NCI-H2107 treated with DMSO at 0.1 percent for 48 hours (cell line): ENCODE measurements around the gene CCSER1.
"Not testable (repeated sequence)": the region's sequence is repeated elsewhere in the genome, so short reads cannot be mapped to it uniquely, and the experiment has no call there.

Experiments
- DNase-seq: peaks from one replicate; lab custom pipeline; 2025; ENCODE audit not compliant: unreplicated experiment; lab: John Stamatoyannopoulos, UW

CCSER1 gene

DNA sequence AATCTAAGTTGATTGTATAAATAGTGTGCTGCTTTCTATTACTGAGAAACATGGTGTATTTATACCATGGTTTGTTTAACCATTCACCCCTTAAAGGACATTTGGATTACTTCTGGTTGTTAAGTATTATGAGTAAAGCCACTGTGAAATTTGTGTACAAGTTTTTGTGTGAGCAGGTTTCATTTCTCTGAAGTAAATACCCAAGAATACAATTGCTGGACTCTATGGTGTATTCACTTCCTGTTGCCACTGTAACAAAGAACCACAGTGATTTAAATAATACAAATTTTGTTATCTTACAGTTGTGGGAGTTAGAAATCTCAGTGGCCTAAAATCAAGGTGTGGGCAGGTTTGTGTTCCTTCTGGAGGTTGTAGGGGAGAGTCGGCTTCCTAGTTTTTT is 869.6 kb downstream of the CCSER1 start:
- DNase-seq: no peak

GRCh38 chr4:91015861-91016260 is 888.7 kb downstream of the CCSER1 start:
- no peak for DNase-seq

- DNase-seq: no peak
Observed at GRCh38 chr4:91019513-91019912, 892.3 kb downstream of the CCSER1 start.

GRCh38 chr4:91025241-91026148 is 898.3 kb downstream of the CCSER1 start:
- no peak for DNase-seq

GRCh38 chr4:91028228-91028627 is 901.0 kb downstream of the CCSER1 start:
- DNase-seq: no peak

- no peak for DNase-seq
Observed at GRCh38 chr4:91031761-91032160, 904.6 kb downstream of the CCSER1 start.

DNA sequence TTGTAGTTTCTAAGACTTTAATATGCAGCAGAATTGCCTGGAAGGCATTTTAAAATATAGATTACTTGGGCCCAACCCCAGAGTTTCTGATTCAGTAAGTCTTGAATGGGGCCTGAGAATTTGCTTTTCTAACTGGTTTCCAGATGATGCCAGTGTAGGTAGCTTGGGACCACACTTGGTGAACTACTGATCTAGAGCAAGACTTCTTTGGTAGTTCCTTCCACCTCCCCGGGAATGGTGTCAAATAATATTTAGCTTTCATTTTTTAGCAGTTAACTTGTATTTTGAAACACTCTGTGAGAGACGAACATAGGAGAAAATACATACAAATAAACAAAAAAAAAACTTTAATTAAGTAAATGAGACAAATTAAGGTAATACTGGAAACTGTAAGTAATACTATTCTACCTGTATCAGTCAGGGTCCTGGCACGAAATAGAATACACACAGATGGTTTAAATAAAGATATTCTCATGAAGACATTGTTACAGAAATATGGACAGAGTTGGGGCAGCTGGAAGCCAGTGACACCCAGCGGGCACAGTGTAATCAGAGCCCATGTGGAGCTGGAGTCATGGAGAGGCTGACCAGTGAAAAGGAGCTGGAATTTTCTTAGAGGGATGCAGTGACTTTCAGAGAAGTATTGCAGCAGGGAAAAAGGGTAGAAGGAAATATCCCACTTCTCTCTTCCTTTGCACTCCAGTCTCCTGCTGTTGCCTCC is 905.7 kb downstream of the CCSER1 start:
- no peak for DNase-seq

DNA sequence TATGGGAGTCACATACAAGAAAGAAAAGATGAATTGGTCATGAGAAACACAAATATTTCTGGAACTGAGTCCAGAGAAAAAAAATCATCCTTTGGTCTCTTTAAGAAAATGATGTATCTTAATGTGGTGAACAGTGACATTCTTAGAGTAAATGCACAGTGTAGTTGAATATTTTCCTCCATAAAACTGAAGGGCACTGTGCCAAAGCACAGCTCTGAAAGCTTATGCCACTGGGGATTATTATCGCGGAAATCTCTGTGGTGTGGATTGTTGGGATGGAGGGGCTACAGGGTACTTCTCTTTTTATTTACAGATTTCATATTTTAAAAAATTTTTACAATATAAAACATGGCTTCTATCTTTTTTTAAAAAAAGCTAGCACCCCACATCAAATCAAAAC is 908.1 kb downstream of the CCSER1 start:
- DNase-seq: no peak

DNA sequence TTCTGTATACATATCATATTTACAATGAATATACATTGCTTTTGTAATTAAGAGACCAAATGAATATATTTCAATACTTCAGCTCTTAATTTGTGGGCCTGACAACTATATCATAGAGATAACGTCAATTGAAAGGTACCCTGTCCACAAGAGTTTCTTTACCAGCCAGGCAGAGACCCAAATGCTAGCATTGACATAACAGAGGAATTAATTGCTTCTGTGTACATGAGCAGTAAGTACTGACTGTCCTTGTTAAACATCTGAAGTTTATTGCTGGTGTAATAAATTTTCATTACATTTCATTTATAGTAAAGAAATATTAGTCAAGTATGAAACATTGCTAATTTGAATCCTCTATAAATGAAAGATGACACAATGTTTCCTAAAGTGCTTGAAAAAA is 910.8 kb downstream of the CCSER1 start:
- DNase-seq: no peak

DNA sequence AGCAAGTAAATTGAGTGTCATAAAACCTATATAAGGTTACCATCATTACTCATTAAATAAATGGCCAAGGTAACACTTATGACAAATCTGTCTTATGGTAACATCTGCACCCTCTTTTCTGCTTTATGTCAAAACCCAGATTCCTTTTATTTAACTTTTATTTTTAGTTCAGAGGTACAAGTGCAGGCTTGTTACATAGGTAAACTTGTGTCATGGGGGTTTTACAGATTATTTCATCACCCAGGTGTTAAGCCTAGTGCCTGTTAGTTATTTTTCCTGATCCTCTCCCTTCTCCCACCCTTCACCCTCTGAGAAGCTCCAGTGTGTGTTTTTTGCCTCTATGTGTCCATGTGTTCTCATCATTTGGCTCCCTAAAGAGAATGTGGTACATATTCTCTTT is 930.7 kb downstream of the CCSER1 start:
- no peak for DNase-seq

DNA sequence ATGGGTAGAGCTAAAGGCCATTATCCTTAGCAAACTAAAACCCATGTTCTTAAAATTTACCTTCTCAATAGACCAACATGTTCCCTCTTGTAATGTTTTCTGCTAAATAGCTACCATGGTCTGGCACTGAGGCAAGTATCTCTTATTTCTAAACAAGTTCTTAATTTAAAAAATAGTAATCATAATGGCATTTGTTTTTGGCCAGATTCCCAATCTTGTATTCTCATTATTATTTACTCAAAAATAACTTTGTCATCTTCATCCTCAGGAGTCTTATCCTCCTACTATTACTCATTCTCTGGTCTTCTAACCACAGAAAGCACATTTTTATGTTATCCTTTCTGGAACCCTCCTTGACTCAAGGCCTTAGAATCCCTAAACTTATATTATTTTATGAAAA is 931.2 kb downstream of the CCSER1 start:
- no peak for DNase-seq

- peak; percentile 91 for DNase-seq
Observed at GRCh38 chr4:91064157-91064853, 937.1 kb downstream of the CCSER1 start.

GRCh38 chr4:91065117-91065516 is 937.9 kb downstream of the CCSER1 start:
- no peak for DNase-seq

- no peak for DNase-seq
Observed at GRCh38 chr4:91070736-91071135, 943.5 kb downstream of the CCSER1 start.

DNA sequence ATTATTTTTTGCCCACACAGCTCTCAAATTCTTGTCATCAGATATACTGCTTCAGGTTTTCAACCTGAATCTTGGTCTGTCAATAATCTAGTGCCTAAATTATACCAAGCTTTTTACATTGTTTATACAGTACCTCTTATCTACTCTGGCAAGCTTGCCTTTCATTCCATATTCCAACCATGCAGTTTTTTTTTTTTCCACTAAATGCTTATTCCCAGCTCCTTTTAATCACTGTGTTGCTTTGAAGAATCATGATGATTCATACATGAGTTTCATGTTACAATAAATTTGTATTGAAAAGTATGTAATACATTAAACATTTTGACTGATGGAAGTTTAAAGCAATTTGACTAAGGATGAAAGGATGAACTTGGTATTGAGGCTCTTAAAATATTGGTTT is 949.0 kb downstream of the CCSER1 start:
- DNase-seq: no peak

GRCh38 chr4:91085961-91086360 is 958.8 kb downstream of the CCSER1 start:
- no peak for DNase-seq

GRCh38 chr4:91087743-91088142 is 960.5 kb downstream of the CCSER1 start:
- no peak for DNase-seq

GRCh38 chr4:91089178-91089577 is 962.0 kb downstream of the CCSER1 start:
- no peak for DNase-seq

DNA sequence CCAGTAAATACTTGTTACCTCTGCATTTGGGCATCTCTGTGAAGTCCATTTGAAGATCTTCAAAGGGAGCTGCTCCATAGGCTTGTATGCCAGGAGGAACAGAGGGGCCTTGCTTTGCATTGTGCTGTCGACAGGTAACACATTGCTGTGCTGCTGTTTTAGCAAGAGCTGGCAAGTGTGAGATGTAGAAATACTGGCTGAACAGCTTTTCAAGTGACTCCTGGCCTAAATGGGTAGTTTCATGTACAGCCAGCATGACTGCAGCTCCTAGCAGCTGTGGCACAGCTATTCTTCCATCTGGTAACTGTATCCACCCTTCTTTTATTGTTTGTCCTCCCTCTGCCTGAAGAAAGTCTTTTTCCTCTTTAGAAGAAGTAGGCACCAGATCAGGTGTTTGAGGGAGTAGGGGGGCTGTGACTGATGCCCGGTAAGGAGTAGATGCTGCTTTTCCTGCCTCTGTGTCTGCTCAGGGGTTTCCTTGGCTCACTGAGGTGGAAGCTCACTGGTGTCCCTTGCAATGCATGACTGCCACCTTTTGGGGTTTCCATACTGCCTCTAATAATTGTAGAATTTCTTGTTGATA is 965.3 kb downstream of the CCSER1 start:
- DNase-seq: no peak

DNA sequence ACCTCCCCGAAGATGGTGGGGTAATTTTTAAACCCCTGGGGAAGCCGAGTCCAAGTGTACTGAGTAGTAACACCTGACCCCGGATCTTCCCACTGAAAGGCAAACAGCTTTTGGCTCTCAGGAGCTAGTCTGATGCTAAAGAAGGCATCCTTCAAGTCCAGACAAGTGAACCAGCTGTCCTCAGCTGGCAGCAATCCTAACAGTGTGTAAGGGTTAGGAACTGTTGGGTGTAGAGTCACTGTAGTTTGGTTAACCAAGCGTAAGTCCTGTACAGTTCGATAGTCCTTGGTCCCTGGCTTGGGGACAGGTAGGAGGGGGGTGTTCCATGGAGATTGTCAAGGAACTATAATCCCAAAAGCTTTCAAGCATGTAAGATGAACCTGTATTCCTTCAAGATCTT is 967.0 kb downstream of the CCSER1 start:
- not testable (repeated sequence) for DNase-seq

DNA sequence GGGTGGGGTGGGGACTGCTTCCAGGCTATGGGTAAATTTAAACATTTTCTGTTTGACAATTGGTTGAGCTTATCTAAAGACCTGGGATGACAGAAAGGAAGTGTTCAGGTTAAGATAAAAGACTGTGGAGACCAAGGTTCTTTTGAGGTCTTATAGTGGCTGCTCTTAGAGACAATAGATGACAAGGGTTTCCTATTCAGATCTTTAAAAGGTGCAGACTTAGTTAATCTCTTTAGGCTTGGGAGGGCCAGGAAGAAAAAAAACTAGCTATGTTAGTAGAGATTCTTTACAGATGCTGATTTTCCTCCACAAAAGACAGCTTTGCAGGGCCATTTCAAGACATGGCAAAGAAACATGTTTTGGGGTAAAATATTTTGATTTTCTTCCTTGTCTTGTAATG is 972.5 kb downstream of the CCSER1 start:
- DNase-seq: no peak
